K562 (cell line): ENCODE results near the gene CNTD1. TPM values are rescaled to one million over a fixed set of nuclear protein-coding genes. Genes with fewer than 3 reads are reported as not detected.

Experiments used
- CBX8 ChIP-seq: fragments of 200-600 bp; sonication (generic); IDR thresholded peaks from 2 replicates; pipeline ENCODE4 v1.6.1; 2012; ENCODE audit warnings: borderline replicate concordance, mixed run types, low read depth, mild to moderate bottlenecking, moderate library complexity, mixed read lengths, low read length, control low read depth, inconsistent platforms; ENCODE audit not compliant: poor library complexity, severe bottlenecking; ENCODE audit errors: extremely low read depth
- ELF4 ChIP-seq: fragments of 450-650 bp; formaldehyde crosslinking; IDR thresholded peaks from 2 replicates; pipeline ENCODE4 v1.4.0; 2022; ENCODE audit warnings: missing genetic modification characterization
- GABPB2 ChIP-seq: fragments of 250-450 bp; sonication (Bioruptor Pico); conservative IDR thresholded peaks from 2 replicates; pipeline ENCODE4 v1.5.1; 2021; ENCODE audit warnings: mild to moderate bottlenecking
- NR1H2 ChIP-seq: sonication (generic); formaldehyde crosslinking; IDR thresholded peaks from 2 replicates; pipeline ENCODE4 v1.4.0; 2020; ENCODE audit warnings: mild to moderate bottlenecking, missing genetic modification reagents
- NR2C2 ChIP-seq, 2 experiments: fragments of 200-800 bp in 1 of 2; sonication (Bioruptor generic) in 1 of 2; sonication (generic) in 1 of 2; formaldehyde crosslinking in 1 of 2; IDR thresholded peaks; 2 replicates each; pipeline versions ENCODE4 v1.6.1 to v1.8.0; 2016 to 2022; ENCODE audit warnings: mild to moderate bottlenecking in 1 of 2, missing compliant biosample characterization in 1 of 2, missing genetic modification characterization in 1 of 2, missing genetic modification reagents in 1 of 2
- PHB ChIP-seq: fragments of 250-450 bp; sonication (Bioruptor Pico); IDR thresholded peaks from 2 replicates; pipeline ENCODE4 v1.5.0; 2021
- SIN3B ChIP-seq: fragments of 450-650 bp; IDR thresholded peaks from 2 replicates; pipeline ENCODE4 v1.6.1; 2017; ENCODE audit warnings: low read depth, mild to moderate bottlenecking, moderate library complexity
- STAT5A ChIP-seq: IDR thresholded peaks from 2 replicates; pipeline ENCODE4 v1.6.1; 2012; ENCODE audit warnings: low read length, inconsistent platforms, borderline replicate concordance
- ZBTB7A ChIP-seq: IDR thresholded peaks from 2 replicates; pipeline ENCODE4 v1.6.1; 2011; ENCODE audit warnings: low read depth, mild to moderate bottlenecking, low read length, moderate library complexity, borderline replicate concordance; ENCODE audit not compliant: control insufficient read depth
- ZEB2 ChIP-seq: fragments of 450-650 bp; IDR thresholded peaks from 2 replicates; pipeline ENCODE4 v1.6.1; 2016
- ZNF232 ChIP-seq: sonication (generic); formaldehyde crosslinking; IDR thresholded peaks from 2 replicates; pipeline ENCODE4 v1.8.0; 2022; ENCODE audit warnings: mild to moderate bottlenecking, missing genetic modification reagents
- polyA plus RNA-seq, 8 experiments: library from polyadenylated mRNA; depleted of rRNA in 4 of 8; stranded (reverse) in 5 of 8; unstranded in 3 of 8; fragments of >200 nt; fragmentation: Nextera tagmentation in 2 of 8; fragmentation: Illumina TruSeq in 1 of 8; extraction: Ambion mirVana in 2 of 8; extraction: Trizol in 1 of 8; gene quantifications; 2 replicates each; pipeline versions ENCODE4 v1.2.1 to v1.2.3, GENCODE V29; 2011 to 2014; ENCODE audit warnings: inconsistent platforms in 1 of 8, missing spikeins in 1 of 8
- total RNA-seq, 7 experiments: library from RNA; depleted of rRNA in 6 of 7; stranded (reverse); fragments of >200 nt in 6 of 7; fragmentation: Illumina TruSeq in 2 of 7; extraction: Trizol in 2 of 7; gene quantifications; 2 replicates each; pipeline versions ENCODE4 v1.2.1 to v1.2.3, GENCODE V29; 2011 to 2021; ENCODE audit warnings: low replicate concordance in 1 of 7
- TF ChIP-seq, protein P1 (sequence below): fragments of 200-800 bp; sonication (Bioruptor generic); IDR thresholded peaks from 2 replicates; pipeline ENCODE4 v1.6.1; 2016; ENCODE audit warnings: missing genetic modification characterization, missing compliant biosample characterization
- TF ChIP-seq, protein P2 (sequence below), 3 experiments: fragments of 200-800 bp in 1 of 3; sonication (Bioruptor generic) in 1 of 3; sonication (generic) in 1 of 3; formaldehyde crosslinking in 1 of 3; IDR thresholded peaks; 2 replicates each; pipeline versions ENCODE4 v1.6.1 to v1.8.0; 2016 to 2022; ENCODE audit warnings: mild to moderate bottlenecking in 2 of 3, missing compliant biosample characterization in 2 of 3, missing genetic modification characterization in 2 of 3, missing genetic modification reagents in 1 of 3
- TF ChIP-seq, protein P3 (sequence below): fragments of 450-650 bp; IDR thresholded peaks from 2 replicates; pipeline ENCODE4 v1.6.1; 2016; ENCODE audit warnings: antibody characterized with exemption
- TF ChIP-seq, protein P4 (sequence below): fragments of 250-450 bp; sonication (Bioruptor Pico); IDR thresholded peaks from 2 replicates; pipeline ENCODE4 v1.5.0; 2021
- TF ChIP-seq, protein P5 (sequence below): sonication (generic); formaldehyde crosslinking; IDR thresholded peaks from 2 replicates; pipeline ENCODE4 v1.8.1; 2022; ENCODE audit warnings: missing genetic modification reagents

The CNTD1 gene
- total and polyA plus RNA-seq, 9 of the 15 experiments (the other 6 are each of a cell fraction or from before 2014, with no cell fraction given), result 0.12 to 0.86 (median 0.41) TPM; not detected in 1

DNA sequence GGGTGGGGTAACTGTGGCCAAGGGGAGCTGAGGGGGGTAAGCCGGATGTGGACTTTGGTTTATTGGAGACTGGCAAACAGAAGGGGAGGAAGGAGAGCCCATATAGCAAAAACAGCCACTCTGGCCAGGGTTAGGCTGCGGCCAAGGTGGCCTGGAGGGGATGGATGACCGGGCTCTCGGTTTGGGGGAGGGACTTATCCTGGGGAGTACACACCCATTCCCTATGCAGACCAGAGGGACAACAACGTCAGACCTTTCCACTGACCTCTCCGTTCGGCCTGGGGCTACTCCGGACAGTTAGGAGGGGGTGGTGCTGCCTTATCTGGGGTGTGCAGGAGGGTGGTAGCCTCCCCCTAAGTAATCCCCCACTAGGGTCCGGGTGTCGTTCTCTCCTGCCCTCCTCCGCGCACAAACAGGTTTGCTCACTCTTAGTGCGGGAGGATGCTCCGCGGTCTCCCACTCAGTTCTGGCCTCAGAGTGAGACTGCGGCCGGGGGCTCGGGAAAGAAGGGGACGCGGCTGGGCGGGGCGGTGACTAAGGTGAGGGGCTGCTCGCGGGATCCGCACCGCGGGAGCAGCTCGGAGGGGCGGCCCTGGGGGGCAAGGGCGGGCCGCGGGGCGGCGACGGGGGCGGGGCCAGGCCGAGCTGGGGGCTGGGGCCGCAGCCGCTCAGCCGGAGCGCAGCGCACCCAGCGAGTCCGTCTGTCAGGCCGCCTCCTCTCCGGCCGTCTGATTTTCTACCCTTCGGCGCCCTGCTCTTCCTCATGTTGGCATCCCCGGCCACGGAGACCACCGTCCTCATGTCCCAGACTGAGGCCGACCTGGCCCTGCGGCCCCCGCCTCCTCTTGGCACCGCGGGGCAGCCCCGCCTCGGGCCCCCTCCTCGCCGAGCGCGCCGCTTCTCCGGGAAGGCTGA lies 18.5 kb upstream of the CNTD1 start, which contains the start of gene WNK4 (continued):
- TF ChIP-seq, protein P1, sequence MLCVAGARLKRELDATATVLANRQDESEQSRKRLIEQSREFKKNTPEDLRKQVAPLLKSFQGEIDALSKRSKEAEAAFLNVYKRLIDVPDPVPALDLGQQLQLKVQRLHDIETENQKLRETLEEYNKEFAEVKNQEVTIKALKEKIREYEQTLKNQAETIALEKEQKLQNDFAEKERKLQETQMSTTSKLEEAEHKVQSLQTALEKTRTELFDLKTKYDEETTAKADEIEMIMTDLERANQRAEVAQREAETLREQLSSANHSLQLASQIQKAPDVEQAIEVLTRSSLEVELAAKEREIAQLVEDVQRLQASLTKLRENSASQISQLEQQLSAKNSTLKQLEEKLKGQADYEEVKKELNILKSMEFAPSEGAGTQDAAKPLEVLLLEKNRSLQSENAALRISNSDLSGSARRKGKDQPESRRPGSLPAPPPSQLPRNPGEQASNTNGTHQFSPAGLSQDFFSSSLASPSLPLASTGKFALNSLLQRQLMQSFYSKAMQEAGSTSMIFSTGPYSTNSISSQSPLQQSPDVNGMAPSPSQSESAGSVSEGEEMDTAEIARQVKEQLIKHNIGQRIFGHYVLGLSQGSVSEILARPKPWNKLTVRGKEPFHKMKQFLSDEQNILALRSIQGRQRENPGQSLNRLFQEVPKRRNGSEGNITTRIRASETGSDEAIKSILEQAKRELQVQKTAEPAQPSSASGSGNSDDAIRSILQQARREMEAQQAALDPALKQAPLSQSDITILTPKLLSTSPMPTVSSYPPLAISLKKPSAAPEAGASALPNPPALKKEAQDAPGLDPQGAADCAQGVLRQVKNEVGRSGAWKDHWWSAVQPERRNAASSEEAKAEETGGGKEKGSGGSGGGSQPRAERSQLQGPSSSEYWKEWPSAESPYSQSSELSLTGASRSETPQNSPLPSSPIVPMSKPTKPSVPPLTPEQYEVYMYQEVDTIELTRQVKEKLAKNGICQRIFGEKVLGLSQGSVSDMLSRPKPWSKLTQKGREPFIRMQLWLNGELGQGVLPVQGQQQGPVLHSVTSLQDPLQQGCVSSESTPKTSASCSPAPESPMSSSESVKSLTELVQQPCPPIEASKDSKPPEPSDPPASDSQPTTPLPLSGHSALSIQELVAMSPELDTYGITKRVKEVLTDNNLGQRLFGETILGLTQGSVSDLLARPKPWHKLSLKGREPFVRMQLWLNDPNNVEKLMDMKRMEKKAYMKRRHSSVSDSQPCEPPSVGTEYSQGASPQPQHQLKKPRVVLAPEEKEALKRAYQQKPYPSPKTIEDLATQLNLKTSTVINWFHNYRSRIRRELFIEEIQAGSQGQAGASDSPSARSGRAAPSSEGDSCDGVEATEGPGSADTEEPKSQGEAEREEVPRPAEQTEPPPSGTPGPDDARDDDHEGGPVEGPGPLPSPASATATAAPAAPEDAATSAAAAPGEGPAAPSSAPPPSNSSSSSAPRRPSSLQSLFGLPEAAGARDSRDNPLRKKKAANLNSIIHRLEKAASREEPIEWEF (CRISPR knock-in tag), result no peak
- TF ChIP-seq, protein P2, sequence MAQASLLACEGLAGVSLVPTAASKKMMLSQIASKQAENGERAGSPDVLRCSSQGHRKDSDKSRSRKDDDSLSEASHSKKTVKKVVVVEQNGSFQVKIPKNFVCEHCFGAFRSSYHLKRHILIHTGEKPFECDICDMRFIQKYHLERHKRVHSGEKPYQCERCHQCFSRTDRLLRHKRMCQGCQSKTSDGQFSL (CRISPR knock-in tag; IDR thresholded peaks at IDR 0.05), result 0 out of 2 replicates have a peak, but pooled peaks have one; percentile 33
- TF ChIP-seq, protein P2 (tag; IDR thresholded peaks at IDR 0.05), result no peak; a peak in 1 of 4 replicates
- TF ChIP-seq ELF4 (0 out of 2 replicates have a peak, but pooled peaks have one; percentile 20), CBX8 (no peak), GABPB2 (no peak), STAT5A (peak; percentile 88), ZEB2 (peak; percentile 78), ZNF232 (CRISPR knock-in tag) (no peak), ZBTB7A (peak; percentile 99), NR2C2 (CRISPR knock-in tag; IDR thresholded peaks at IDR 0.05) (no peak), NR2C2 (tag; IDR thresholded peaks at IDR 0.05) (no peak), SIN3B (no peak), PHB (CRISPR knock-in tag) (no peak), NR1H2 (CRISPR knock-in tag) (no peak)
- TF ChIP-seq, protein P3, sequence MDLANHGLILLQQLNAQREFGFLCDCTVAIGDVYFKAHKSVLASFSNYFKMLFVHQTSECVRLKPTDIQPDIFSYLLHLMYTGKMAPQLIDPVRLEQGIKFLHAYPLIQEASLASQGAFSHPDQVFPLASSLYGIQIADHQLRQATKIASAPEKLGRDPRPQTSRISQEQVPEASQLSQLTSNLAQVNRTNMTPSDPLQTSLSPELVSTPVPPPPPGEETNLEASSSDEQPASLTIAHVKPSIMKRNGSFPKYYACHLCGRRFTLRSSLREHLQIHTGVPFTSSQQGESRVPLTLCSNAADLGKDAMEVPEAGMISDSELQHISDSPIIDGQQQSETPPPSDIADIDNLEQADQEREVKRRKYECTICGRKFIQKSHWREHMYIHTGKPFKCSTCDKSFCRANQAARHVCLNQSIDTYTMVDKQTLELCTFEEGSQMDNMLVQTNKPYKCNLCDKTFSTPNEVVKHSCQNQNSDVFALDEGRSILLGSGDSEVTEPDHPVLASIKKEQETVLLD, result peak; percentile 88
- TF ChIP-seq, protein P4, sequence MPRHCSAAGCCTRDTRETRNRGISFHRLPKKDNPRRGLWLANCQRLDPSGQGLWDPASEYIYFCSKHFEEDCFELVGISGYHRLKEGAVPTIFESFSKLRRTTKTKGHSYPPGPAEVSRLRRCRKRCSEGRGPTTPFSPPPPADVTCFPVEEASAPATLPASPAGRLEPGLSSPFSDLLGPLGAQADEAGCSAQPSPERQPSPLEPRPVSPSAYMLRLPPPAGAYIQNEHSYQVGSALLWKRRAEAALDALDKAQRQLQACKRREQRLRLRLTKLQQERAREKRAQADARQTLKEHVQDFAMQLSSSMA, result 0 out of 2 replicates have a peak, but pooled peaks have one; percentile 28
- TF ChIP-seq, protein P5, sequence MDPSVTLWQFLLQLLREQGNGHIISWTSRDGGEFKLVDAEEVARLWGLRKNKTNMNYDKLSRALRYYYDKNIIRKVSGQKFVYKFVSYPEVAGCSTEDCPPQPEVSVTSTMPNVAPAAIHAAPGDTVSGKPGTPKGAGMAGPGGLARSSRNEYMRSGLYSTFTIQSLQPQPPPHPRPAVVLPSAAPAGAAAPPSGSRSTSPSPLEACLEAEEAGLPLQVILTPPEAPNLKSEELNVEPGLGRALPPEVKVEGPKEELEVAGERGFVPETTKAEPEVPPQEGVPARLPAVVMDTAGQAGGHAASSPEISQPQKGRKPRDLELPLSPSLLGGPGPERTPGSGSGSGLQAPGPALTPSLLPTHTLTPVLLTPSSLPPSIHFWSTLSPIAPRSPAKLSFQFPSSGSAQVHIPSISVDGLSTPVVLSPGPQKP (CRISPR knock-in tag), result no peak
